GM12865 (cell line): ENCODE results near the gene CSTF2.

ENCODE experiments used
- DNase-seq: peaks from one replicate; pipeline ENCODE4 v3.0.0; 2010; ENCODE audit warnings: low read depth
- H3K4me3 ChIP-seq: 2 replicates; pipeline ENCODE4 v1.5.1; 2011; ENCODE audit warnings: mild to moderate bottlenecking, low read depth, low read length, control low read depth
- TF ChIP-seq, protein P1 (sequence below): IDR thresholded peaks from 2 replicates; pipeline ENCODE4 v1.5.1; 2011; ENCODE audit warnings: low read length, control low read depth, low read depth, inconsistent platforms; ENCODE audit not compliant: insufficient read depth; ENCODE audit errors: missing control alignments

CSTF2 gene

GRCh38 chrX:100870527-100870926 is 50.3 kb downstream of the CSTF2 start:
- no peak for DNase-seq
- TF ChIP-seq, protein P1, sequence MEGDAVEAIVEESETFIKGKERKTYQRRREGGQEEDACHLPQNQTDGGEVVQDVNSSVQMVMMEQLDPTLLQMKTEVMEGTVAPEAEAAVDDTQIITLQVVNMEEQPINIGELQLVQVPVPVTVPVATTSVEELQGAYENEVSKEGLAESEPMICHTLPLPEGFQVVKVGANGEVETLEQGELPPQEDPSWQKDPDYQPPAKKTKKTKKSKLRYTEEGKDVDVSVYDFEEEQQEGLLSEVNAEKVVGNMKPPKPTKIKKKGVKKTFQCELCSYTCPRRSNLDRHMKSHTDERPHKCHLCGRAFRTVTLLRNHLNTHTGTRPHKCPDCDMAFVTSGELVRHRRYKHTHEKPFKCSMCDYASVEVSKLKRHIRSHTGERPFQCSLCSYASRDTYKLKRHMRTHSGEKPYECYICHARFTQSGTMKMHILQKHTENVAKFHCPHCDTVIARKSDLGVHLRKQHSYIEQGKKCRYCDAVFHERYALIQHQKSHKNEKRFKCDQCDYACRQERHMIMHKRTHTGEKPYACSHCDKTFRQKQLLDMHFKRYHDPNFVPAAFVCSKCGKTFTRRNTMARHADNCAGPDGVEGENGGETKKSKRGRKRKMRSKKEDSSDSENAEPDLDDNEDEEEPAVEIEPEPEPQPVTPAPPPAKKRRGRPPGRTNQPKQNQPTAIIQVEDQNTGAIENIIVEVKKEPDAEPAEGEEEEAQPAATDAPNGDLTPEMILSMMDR: no peak
- no peak overlapping the region for H3K4me3 ChIP-seq

GRCh38 chrX:100871594-100872560 is 51.7 kb downstream of the CSTF2 start:
- H3K4me3 ChIP-seq: no peak overlapping the region
- DNase-seq: no peak
- TF ChIP-seq, protein P1: no peak

- TF ChIP-seq, protein P1: no peak
- DNase-seq: peak; percentile 1
Observed at GRCh38 chrX:100874325-100874724, 54.1 kb downstream of the CSTF2 start, which contains the start of gene NOX1. NOX1 (minus strand) TSS chrX:100874359; CDS start chrX:100874139, 220 bp downstream.

GRCh38 chrX:100880368-100880767 is 60.2 kb downstream of the CSTF2 start:
- DNase-seq: no peak
- H3K4me3 ChIP-seq: no peak overlapping the region
- TF ChIP-seq, protein P1: no peak

More at GRCh38 chrX:100874325-100874724, 54.1 kb downstream of the CSTF2 start, which contains the start of gene NOX1:
- no peak within 1 kb of the TSS for H3K4me3 ChIP-seq

- H3K4me3 ChIP-seq: no peak overlapping the region
- TF ChIP-seq, protein P1: no peak
- peak; percentile 35 for DNase-seq
Observed at GRCh38 chrX:100883654-100884053, 63.5 kb downstream of the CSTF2 start.
